HL-60 (cell line): ENCODE data around the gene LCNL1.

ENCODE experiments used
- DNase-seq, 2 experiments: peaks; one replicate each; pipeline ENCODE4 v3.0.0-alpha.2; 2010 to 2020; ENCODE audit warnings: low read depth in 1 of 2, low spot score in 1 of 2
- H3K27ac ChIP-seq: fragments of 250-450 bp; sonication (Bioruptor Pico); replicated peaks from 2 replicates; pipeline ENCODE4 v1.5.1; 2020; ENCODE audit warnings: mild to moderate bottlenecking, moderate library complexity
- H3K27me3 ChIP-seq: fragments of 250-450 bp; sonication (Bioruptor Pico); 2 replicates; pipeline ENCODE4 v1.5.1; 2021; ENCODE audit warnings: mild to moderate bottlenecking, moderate library complexity; ENCODE audit not compliant: insufficient read depth, poor library complexity, severe bottlenecking
- H3K4me3 ChIP-seq: replicated peaks from 2 replicates; pipeline ENCODE4 v1.5.1; 2011; ENCODE audit warnings: mild to moderate bottlenecking, control low read depth, low read length; ENCODE audit not compliant: insufficient read depth
- GABPA ChIP-seq: IDR thresholded peaks from 2 replicates; pipeline ENCODE4 v1.6.1; 2012; ENCODE audit warnings: low read depth
- POLR2AphosphoS5 ChIP-seq: IDR thresholded peaks from 2 replicates; pipeline ENCODE4 v1.6.1; 2012; ENCODE audit warnings: low read depth
- SPI1 ChIP-seq: IDR thresholded peaks from 2 replicates; pipeline ENCODE4 v1.6.1; 2012; ENCODE audit warnings: low read depth, mild to moderate bottlenecking, borderline replicate concordance
- TF ChIP-seq, protein P1 (sequence below): IDR thresholded peaks from 2 replicates; pipeline ENCODE4 v1.6.1; 2012; ENCODE audit warnings: low read depth; ENCODE audit not compliant: insufficient replicate concordance
- TF ChIP-seq, protein P2 (sequence below): IDR thresholded peaks from one replicate; pipeline ENCODE4 v1.5.1; 2011; ENCODE audit warnings: low read length, control low read depth, inconsistent platforms; ENCODE audit not compliant: insufficient read depth

LCNL1 gene

DNA sequence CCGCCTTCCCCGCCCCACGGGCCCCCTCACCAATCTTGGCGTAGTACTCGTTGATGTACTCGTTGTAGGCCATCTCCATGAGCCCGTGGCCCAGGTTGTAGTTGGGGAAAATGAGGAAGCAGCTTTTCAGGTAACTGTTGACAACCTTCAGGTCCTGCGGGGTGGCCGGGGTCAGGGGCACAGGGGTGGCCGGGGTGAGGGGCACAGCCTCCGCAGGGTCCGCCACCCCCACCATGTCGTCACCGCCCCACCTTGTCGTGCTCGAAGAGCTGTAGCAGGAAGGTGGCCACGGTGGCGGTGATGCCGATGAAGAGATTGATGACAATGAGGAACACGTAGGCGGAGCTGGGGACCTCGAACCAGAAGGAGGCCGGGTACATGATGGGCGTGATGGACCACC lies 28.4 kb downstream of the LCNL1 start:
- Histone ChIP-seq H3K4me3 (no peak overlapping the region), H3K27me3 (no peaks in the 10 kb centered on the region), H3K27ac (no peak overlapping the region)
- no peak for TF ChIP-seq GABPA
- TF ChIP-seq, protein P1, sequence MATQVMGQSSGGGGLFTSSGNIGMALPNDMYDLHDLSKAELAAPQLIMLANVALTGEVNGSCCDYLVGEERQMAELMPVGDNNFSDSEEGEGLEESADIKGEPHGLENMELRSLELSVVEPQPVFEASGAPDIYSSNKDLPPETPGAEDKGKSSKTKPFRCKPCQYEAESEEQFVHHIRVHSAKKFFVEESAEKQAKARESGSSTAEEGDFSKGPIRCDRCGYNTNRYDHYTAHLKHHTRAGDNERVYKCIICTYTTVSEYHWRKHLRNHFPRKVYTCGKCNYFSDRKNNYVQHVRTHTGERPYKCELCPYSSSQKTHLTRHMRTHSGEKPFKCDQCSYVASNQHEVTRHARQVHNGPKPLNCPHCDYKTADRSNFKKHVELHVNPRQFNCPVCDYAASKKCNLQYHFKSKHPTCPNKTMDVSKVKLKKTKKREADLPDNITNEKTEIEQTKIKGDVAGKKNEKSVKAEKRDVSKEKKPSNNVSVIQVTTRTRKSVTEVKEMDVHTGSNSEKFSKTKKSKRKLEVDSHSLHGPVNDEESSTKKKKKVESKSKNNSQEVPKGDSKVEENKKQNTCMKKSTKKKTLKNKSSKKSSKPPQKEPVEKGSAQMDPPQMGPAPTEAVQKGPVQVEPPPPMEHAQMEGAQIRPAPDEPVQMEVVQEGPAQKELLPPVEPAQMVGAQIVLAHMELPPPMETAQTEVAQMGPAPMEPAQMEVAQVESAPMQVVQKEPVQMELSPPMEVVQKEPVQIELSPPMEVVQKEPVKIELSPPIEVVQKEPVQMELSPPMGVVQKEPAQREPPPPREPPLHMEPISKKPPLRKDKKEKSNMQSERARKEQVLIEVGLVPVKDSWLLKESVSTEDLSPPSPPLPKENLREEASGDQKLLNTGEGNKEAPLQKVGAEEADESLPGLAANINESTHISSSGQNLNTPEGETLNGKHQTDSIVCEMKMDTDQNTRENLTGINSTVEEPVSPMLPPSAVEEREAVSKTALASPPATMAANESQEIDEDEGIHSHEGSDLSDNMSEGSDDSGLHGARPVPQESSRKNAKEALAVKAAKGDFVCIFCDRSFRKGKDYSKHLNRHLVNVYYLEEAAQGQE = no peak
- no peak for TF ChIP-seq POLR2AphosphoS5
- no peak for TF ChIP-seq SPI1
- TF ChIP-seq, protein P2, sequence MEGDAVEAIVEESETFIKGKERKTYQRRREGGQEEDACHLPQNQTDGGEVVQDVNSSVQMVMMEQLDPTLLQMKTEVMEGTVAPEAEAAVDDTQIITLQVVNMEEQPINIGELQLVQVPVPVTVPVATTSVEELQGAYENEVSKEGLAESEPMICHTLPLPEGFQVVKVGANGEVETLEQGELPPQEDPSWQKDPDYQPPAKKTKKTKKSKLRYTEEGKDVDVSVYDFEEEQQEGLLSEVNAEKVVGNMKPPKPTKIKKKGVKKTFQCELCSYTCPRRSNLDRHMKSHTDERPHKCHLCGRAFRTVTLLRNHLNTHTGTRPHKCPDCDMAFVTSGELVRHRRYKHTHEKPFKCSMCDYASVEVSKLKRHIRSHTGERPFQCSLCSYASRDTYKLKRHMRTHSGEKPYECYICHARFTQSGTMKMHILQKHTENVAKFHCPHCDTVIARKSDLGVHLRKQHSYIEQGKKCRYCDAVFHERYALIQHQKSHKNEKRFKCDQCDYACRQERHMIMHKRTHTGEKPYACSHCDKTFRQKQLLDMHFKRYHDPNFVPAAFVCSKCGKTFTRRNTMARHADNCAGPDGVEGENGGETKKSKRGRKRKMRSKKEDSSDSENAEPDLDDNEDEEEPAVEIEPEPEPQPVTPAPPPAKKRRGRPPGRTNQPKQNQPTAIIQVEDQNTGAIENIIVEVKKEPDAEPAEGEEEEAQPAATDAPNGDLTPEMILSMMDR = no peak
- no peak for DNase-seq

DNA sequence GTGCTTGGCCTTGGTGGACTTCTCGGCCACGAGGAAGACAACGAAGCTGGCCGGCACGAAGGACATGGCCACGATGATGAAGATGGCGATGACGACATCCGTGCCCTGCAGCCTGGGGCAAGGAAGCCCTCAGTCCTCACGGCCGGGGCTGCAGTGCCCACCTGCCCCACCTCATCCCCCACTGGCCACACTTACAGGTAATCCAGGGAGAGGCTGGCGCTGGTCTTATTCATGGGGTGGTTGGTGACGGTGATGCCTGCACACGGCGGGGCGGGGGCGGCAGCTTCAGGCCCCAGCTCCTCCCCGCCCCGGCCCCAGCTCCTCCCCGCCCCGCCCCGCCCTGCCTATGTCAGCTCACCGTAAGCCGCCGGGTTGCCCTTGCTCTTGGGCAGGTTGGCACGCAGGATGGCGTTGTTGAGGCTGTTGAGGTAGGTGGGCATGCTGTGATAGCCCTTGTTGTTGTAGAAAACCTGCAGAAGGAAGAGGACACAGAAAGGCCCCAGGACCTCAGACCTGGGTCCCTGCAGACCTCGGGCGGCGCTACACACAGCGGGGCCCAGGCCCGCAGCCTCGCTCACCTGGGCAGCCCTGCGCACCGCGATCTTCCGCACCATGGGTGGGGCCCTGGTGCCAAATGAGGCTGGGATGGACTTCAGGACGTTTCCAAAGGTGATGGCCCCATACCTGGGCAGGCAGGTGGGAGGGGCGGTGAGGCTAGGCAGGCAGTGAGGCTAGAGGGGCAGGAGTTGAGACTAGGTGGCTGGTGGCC lies 29.3 kb downstream of the LCNL1 start:
- Histone ChIP-seq H3K4me3 (no peak overlapping the region), H3K27ac (no peak overlapping the region), H3K27me3 (no peaks in the 10 kb centered on the region)
- DNase-seq = no peak
- TF ChIP-seq GABPA (no peak), POLR2AphosphoS5 (no peak), SPI1 (no peak)
- TF ChIP-seq, protein P2 = no peak
- TF ChIP-seq, protein P1 = no peak

DNA sequence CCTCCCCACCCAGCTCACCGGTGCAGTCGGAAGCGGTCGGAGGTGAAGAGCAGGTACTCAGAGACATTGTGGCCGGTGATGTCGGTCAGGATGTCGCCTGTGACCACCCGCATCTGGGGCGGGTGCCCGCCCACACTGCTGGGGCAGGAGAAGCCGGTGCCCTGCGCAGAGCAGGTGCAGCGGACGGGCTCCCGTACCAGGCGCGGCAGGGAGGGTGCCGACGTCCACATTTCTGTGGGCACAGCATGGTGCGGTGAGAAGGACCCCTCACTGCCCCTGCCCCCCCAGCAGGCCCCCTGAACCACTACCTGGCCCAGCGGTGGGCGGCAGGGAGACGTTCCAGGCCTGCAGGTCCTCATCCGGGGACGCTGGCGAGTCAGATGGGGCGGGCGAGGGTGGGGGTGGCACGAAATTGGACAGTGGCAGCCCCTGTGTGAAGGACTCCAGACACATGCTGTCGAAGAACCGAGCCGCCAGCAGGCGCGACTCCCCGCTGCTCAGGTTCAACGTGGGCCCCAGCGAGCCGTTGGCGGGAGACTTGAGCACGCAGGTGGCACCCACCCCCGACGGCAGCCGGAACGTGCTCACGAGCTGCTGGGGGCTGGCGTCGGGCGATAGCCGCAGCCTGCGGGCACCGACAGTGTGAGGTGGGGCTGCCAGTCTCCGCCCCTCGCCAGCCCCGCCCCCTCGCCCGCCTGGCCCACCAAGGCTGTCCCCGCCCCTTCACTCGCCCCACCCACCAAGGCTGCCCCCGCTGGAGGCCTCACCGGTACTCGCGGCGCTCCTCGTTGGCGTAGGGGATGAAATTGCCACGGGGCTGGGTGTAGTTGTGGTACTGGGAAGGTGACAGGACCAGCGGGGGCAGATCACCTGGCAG lies 30.1 kb downstream of the LCNL1 start:
- Histone ChIP-seq H3K27ac (no peak overlapping the region), H3K27me3 (no peaks in the 10 kb centered on the region), H3K4me3 (no peak overlapping the region)
- no peak for TF ChIP-seq POLR2AphosphoS5
- TF ChIP-seq, protein P2 = no peak
- no peak for TF ChIP-seq SPI1
- TF ChIP-seq GABPA = no peak
- TF ChIP-seq, protein P1 = no peak
- DNase-seq = no peak
